ENCODE results near the gene NMS. TPM values are rescaled to one million over a fixed set of nuclear protein-coding genes. Genes with fewer than 3 reads are reported as not detected.

Gene NMS
- total and polyA plus RNA-seq, 4 donors = not detected

- peaks cover 0 to 16% (median 0%) of the 10 kb centered on the region in 5 donors for H3K4me1 ChIP-seq (ENCODE audit: control insufficient read depth in 5 of 5, insufficient read depth in 5 of 5, low read length in 5 of 5)
- H3K9me3 ChIP-seq (ENCODE audit: control insufficient read depth in 4 of 4, insufficient read depth in 3 of 4, low read length in 3 of 4) = no peaks in the 10 kb centered on the region
- no peak overlapping the region for H3K9ac ChIP-seq (ENCODE audit: insufficient read depth in 1 of 2, low read length in 2 of 2)
- H3K36me3 ChIP-seq (ENCODE audit: control insufficient read depth in 4 of 4, insufficient read depth in 4 of 4, low read length in 4 of 4) = no peaks in the 10 kb centered on the region
- H3K4me3 ChIP-seq = no peak overlapping the region
- H3K27ac ChIP-seq (ENCODE audit: low read depth in 1 of 2, low read length in 1 of 2) = no peak overlapping the region
- no peak for TF ChIP-seq CTCF (IDR thresholded peaks at IDR 0.05; ENCODE audit: control extremely low read depth, extremely low read depth)
- WGBS, 2 donors = 86 to 91% methylated on average over 4 of the region's 4 CpGs
- no peak for ATAC-seq (ENCODE audit: insufficient read depth, low FRiP score)
- no peak for DNase-seq
- H3K27me3 ChIP-seq (ENCODE audit: control insufficient read depth in 3 of 3, insufficient read depth in 3 of 3, low read length in 2 of 3) = no peaks in the 10 kb centered on the region
Observed at GRCh38 chr2:100424277-100424875, 45.9 kb upstream of the NMS start.

- ATAC-seq (ENCODE audit: insufficient read depth, low FRiP score) = no peak
- Histone ChIP-seq H3K4me1 (ENCODE audit: control insufficient read depth in 5 of 5, insufficient read depth in 5 of 5, low read length in 5 of 5) (peaks cover 0 to 16% (median 0%) of the 10 kb centered on the region in 5 donors), H3K4me3 (no peak overlapping the region), H3K27ac (ENCODE audit: low read depth in 1 of 2, low read length in 1 of 2) (no peak overlapping the region), H3K9me3 (ENCODE audit: control insufficient read depth in 4 of 4, insufficient read depth in 3 of 4, low read length in 3 of 4) (no peaks in the 10 kb centered on the region), H3K27me3 (ENCODE audit: control insufficient read depth in 3 of 3, insufficient read depth in 3 of 3, low read length in 2 of 3) (no peaks in the 10 kb centered on the region), H3K9ac (ENCODE audit: insufficient read depth in 1 of 2, low read length in 2 of 2) (no peak overlapping the region), H3K36me3 (ENCODE audit: control insufficient read depth in 4 of 4, insufficient read depth in 4 of 4, low read length in 4 of 4) (no peaks in the 10 kb centered on the region)
- 80 to 84% methylated on average over 4 of the region's 4 CpGs for WGBS, 2 donors
- no peak for TF ChIP-seq CTCF (IDR thresholded peaks at IDR 0.05; ENCODE audit: control extremely low read depth, extremely low read depth)
- DNase-seq = no peak
Observed at GRCh38 chr2:100425107-100425506, 45.2 kb upstream of the NMS start.

- H3K27me3 ChIP-seq (ENCODE audit: control insufficient read depth in 3 of 3, insufficient read depth in 3 of 3, low read length in 2 of 3) = no peaks in the 10 kb centered on the region
- DNase-seq (no peak), ATAC-seq (ENCODE audit: insufficient read depth, low FRiP score) (no peak)
- H3K4me3 ChIP-seq = no peak overlapping the region
- peaks cover 0 to 16% (median 0%) of the 10 kb centered on the region in 5 donors for H3K4me1 ChIP-seq (ENCODE audit: control insufficient read depth in 5 of 5, insufficient read depth in 5 of 5, low read length in 5 of 5)
- 61 to 75% methylated on average over 15 of the region's 15 CpGs for WGBS, 2 donors
- no peak overlapping the region for H3K27ac ChIP-seq (ENCODE audit: low read depth in 1 of 2, low read length in 1 of 2)
- H3K36me3 ChIP-seq (ENCODE audit: control insufficient read depth in 4 of 4, insufficient read depth in 4 of 4, low read length in 4 of 4) = no peaks in the 10 kb centered on the region
- peaks cover 0 to 5% (median 0%) of the 10 kb centered on the region in 4 donors for H3K9me3 ChIP-seq (ENCODE audit: control insufficient read depth in 4 of 4, insufficient read depth in 3 of 4, low read length in 3 of 4)
- TF ChIP-seq CTCF (IDR thresholded peaks at IDR 0.05; ENCODE audit: control extremely low read depth, extremely low read depth) = no peak
- H3K9ac ChIP-seq (ENCODE audit: insufficient read depth in 1 of 2, low read length in 2 of 2) = peak overlapping the region in 1 of 2 donors; percentile 7
Observed at GRCh38 chr2:100425573-100426383, 44.5 kb upstream of the NMS start.
